GM23248 (cell line): ENCODE data around the gene TRAPPC2L.

Experiments used
- EZH2 ChIP-seq: fragments of 200-600 bp; sonication (generic); IDR thresholded peaks from 2 replicates; pipeline ENCODE4 v1.6.1; 2018; ENCODE audit warnings: antibody characterized with exemption, mild to moderate bottlenecking; ENCODE audit not compliant: insufficient read depth, poor library complexity, severe bottlenecking
- EZH2phosphoT487 ChIP-seq: fragments of 200-600 bp; sonication (generic); IDR thresholded peaks from 2 replicates; pipeline ENCODE4 v1.6.1; 2018; ENCODE audit warnings: antibody characterized with exemption, moderate library complexity, mild to moderate bottlenecking, low read depth; ENCODE audit not compliant: insufficient read depth

DNA sequence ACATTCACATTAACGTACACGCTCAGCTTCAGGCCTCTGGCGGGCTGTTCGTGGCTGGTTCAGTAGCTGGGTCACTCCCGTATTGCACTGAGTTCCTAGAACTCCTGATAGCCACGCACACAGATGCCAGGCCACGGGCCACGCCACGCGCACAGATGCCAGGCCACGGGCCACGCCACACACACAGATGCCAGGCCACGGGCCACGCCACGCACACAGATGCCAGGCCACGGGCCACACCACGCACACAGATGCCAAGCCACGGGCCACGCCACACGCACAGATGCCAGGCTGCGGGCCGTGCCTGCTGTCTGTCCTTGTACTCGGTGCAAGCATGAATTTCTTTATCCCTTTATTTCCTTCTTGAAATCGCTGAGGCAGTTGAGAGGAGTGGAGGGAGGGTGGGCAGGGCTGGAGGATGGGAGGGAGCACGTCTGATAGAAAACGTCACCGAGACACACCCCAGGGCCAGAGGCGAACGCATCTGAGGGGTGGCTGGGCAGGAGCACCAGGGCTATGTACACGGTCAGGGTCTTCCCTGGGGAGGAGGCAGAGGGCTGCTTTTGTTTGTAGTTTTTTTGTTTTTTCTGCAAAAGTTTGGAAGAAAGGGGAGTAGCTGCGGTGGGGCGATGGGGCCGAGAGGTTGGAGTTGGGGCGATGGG, 18.1 kb downstream of the TRAPPC2L start:
- no peak for TF ChIP-seq EZH2
- no peak for TF ChIP-seq EZH2phosphoT487
